Neural cell (in vitro differentiated cells): Measurements from ENCODE around the gene MAML3.

Source experiments
- EP300 ChIP-seq: fragments of 450-650 bp; conservative IDR thresholded peaks from 2 replicates; pipeline ENCODE4 v1.6.1; 2014; ENCODE audit warnings: antibody characterized with exemption, mild to moderate bottlenecking, moderate library complexity; ENCODE audit not compliant: poor library complexity, severe bottlenecking
- TF ChIP-seq, protein P1 (sequence below): fragments of 450-650 bp; IDR thresholded peaks from 2 replicates; pipeline ENCODE4 v1.5.1; 2014; ENCODE audit warnings: antibody characterized with exemption, mild to moderate bottlenecking, moderate library complexity; ENCODE audit not compliant: poor library complexity, severe bottlenecking

DNA sequence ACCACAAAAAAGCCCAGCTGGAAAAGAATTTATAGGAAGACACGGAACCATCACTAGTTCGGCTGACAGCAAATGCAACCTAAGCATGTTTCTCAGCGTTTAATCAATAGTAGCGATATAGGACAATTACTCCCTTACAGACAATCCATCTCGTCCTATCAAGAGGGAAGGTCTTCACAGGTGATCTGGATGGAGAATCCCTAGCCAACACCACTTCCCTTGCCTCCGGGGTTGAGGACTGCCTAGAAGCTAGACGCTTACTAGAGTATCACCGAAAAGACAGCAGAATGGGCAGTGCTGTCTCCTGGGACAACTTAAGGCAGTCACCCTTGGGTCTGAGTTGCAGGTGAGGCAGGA lies 32.1 kb upstream of the MAML3 start:
- TF ChIP-seq, protein P1, sequence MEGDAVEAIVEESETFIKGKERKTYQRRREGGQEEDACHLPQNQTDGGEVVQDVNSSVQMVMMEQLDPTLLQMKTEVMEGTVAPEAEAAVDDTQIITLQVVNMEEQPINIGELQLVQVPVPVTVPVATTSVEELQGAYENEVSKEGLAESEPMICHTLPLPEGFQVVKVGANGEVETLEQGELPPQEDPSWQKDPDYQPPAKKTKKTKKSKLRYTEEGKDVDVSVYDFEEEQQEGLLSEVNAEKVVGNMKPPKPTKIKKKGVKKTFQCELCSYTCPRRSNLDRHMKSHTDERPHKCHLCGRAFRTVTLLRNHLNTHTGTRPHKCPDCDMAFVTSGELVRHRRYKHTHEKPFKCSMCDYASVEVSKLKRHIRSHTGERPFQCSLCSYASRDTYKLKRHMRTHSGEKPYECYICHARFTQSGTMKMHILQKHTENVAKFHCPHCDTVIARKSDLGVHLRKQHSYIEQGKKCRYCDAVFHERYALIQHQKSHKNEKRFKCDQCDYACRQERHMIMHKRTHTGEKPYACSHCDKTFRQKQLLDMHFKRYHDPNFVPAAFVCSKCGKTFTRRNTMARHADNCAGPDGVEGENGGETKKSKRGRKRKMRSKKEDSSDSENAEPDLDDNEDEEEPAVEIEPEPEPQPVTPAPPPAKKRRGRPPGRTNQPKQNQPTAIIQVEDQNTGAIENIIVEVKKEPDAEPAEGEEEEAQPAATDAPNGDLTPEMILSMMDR = no peak
- TF ChIP-seq EP300 = no peak
